Stimulated activated naive CD8-positive, alpha-beta T cell treated with anti-CD3 and anti-CD28 coated beads, Interleukin-15, Interleukin-2, amounts not matched to agents 100 ng/mL and 50 ng/mL, for 24 hours (primary cell): Measurements from ENCODE around the gene KIFC1.

Experiments
- H3K27ac Mint-ChIP-seq: one replicate; pipeline ENCODE4 v1.8.0; 2021; ENCODE audit warnings: mild to moderate bottlenecking, mixed read lengths
- H3K27me3 Mint-ChIP-seq: one replicate; pipeline ENCODE4 v1.8.0; 2021; ENCODE audit warnings: mixed read lengths
- H3K36me3 Mint-ChIP-seq: one replicate; pipeline ENCODE4 v1.8.0; 2021; ENCODE audit warnings: low read depth, mixed read lengths
- H3K4me1 Mint-ChIP-seq: one replicate; pipeline ENCODE4 v1.8.0; 2021; ENCODE audit warnings: low read depth, mixed read lengths
- H3K4me3 Mint-ChIP-seq: one replicate; pipeline ENCODE4 v1.8.0; 2021; ENCODE audit warnings: mild to moderate bottlenecking, mixed read lengths
- H3K9me3 Mint-ChIP-seq: one replicate; pipeline ENCODE4 v1.8.0; 2021; ENCODE audit warnings: mixed read lengths

KIFC1 gene

DNA sequence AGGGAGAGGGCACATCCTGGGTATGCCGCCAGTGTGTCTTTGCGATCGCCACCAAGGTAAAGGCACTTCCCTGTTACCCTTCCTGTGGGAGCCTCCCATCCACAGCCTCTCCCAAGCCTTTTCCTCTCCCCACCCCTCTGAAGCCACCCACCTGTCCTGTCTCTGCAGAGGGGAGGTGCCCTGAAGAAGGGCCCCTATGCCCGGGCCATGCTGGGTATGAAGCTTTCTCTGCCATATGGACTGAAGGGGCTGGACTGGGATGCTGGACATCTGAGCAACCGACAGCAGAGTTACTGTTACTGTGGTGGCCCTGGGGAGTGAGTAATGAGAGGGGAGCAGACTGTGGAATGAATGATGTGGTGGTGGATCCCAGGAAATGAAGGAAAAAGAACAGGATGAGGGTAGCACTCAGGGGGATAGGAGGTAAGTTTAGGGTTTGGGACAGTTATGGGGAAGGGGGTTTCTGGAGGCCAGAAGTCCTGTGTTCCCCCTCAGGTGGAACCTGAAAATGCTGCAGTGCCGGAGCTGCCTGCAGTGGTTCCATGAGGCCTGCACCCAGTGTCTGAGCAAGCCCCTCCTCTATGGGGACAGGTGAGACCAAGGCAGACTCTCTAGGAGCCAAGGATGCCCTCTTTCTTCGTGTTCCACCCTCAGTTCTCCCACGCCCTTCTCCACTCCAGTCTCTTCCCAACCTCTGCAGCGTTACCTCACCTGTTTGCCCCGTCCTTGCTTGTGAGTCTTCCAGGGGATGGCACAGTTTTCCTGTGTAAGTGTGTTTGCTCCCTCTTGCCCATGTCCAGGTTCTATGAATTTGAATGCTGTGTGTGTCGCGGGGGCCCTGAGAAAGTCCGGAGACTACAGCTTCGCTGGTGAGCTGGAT, 21.9 kb downstream of the KIFC1 start:
- H3K27me3 Mint-ChIP-seq: no peaks in the 10 kb centered on the region
- H3K9me3 Mint-ChIP-seq: no peaks in the 10 kb centered on the region
- H3K4me3 Mint-ChIP-seq: no peak overlapping the region
- peaks cover 70% of the 10 kb centered on the region for H3K4me1 Mint-ChIP-seq
- H3K27ac Mint-ChIP-seq: no peak overlapping the region
- H3K36me3 Mint-ChIP-seq: peaks cover 45% of the 10 kb centered on the region

- Mint-ChIP-seq H3K27ac (peak overlapping the region; percentile 10), H3K9me3 (no peaks in the 10 kb centered on the region), H3K36me3 (peaks cover 35% of the 10 kb centered on the region), H3K27me3 (no peaks in the 10 kb centered on the region), H3K4me3 (no peak overlapping the region), H3K4me1 (peaks cover 76% of the 10 kb centered on the region)
Measured at GRCh38 chr6:33414592-33415271, 23.1 kb downstream of the KIFC1 start.

GRCh38 chr6:33415831-33416230, 24.2 kb downstream of the KIFC1 start:
- peak overlapping the region; percentile 96 for H3K4me3 Mint-ChIP-seq
- H3K27ac Mint-ChIP-seq: peak overlapping the region; percentile 69
- H3K36me3 Mint-ChIP-seq: peaks cover 35% of the 10 kb centered on the region
- H3K9me3 Mint-ChIP-seq: no peaks in the 10 kb centered on the region
- no peaks in the 10 kb centered on the region for H3K27me3 Mint-ChIP-seq
- peaks cover 74% of the 10 kb centered on the region for H3K4me1 Mint-ChIP-seq

GRCh38 chr6:33416386-33417127, 24.9 kb downstream of the KIFC1 start:
- no peaks in the 10 kb centered on the region for H3K9me3 Mint-ChIP-seq
- peaks cover 35% of the 10 kb centered on the region for H3K36me3 Mint-ChIP-seq

DNA sequence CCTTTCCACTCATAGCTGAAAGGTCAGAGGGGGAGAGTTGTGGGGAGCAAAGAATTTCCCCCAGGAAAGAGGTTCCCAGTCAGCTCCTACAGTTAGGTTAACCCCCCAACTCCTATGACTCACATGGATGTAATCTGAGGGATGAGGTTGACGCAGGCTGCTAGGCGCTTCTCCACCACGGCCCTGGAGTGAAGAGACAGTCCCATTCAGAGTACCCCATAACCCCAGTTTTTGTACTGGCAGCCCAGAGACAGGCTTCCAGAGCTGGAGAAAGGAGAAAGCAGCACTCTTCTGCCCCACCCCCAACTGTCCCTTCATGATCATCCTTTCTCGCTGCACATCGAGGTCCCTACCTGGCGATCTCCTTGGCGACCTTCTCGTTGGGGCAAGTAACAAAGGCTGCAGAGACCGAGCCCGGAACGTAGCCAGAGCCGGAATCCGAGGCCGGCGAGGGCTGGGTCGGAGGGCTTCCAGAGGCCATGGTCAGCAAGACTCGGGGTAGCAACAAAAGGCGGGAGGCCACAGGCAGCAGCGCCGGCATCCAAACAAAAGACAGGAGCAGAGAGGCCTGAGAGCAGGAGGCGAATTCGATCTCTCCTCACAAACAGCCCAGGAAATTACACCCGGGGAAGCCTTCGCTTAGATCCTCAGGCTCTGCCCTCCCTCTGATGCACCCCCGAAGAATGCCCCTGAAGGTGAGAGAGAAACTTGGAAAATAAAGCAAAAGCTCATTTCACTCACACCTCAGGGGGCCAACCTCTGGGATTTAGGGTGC, 25.7 kb downstream of the KIFC1 start:
- Mint-ChIP-seq H3K4me1 (peaks cover 73% of the 10 kb centered on the region), H3K36me3 (peaks cover 33% of the 10 kb centered on the region), H3K27me3 (no peaks in the 10 kb centered on the region), H3K9me3 (no peaks in the 10 kb centered on the region), H3K27ac (peak overlapping the region; percentile 100), H3K4me3 (peak overlapping the region; percentile 96)

More at GRCh38 chr6:33416386-33417127, 24.9 kb downstream of the KIFC1 start:
- H3K4me3 Mint-ChIP-seq: peak overlapping the region; percentile 96
- H3K27ac Mint-ChIP-seq: peak overlapping the region; percentile 100
- peaks cover 77% of the 10 kb centered on the region for H3K4me1 Mint-ChIP-seq
- no peaks in the 10 kb centered on the region for H3K27me3 Mint-ChIP-seq

- Mint-ChIP-seq H3K4me3 (peak within 1 kb of the TSS; percentile 96), H3K4me1 (peaks cover 65% of the 10 kb centered on the region), H3K27me3 (no peaks in the 10 kb centered on the region)
Measured at GRCh38 chr6:33417903-33418689, 26.5 kb downstream of the KIFC1 start, which contains the start of gene CUTA. CUTA (minus strand) TSS chr6:33418107; CDS start chr6:33418000, 107 bp downstream.

DNA sequence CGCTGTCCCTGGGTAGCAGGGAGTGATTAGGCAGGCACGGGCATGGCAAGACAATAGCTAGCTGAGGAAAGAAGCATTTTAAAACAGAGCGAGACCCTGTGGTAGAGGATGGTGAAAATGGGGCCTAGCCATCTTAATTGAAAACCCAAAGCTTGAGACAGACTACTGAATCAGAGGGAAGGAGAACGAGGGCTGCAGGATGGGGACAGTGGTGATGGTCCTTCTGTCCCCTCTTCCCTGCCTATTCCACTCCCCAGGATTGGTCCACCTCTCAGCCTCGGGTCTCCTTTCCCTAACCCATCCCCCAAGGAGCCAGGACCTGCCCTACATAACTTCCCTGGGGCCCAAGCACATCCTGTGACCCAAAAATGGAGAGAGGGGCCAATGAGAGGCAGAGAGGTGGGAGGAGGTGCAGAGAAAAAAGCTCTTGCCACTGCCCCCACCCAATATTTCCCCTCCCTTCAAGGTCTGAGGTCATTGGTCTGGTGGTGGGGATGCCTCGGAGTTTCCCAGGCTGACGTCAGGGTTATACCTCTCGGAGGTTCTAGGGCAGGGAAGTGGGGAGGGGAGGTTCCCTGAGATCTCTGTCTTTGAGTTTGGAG, 27.2 kb downstream of the KIFC1 start:
- H3K36me3 Mint-ChIP-seq: peaks cover 23% of the 10 kb centered on the region
- peak overlapping the region; percentile 100 for H3K27ac Mint-ChIP-seq
- H3K4me1 Mint-ChIP-seq: peaks cover 64% of the 10 kb centered on the region
- no peaks in the 10 kb centered on the region for H3K9me3 Mint-ChIP-seq
- no peaks in the 10 kb centered on the region for H3K27me3 Mint-ChIP-seq
- H3K4me3 Mint-ChIP-seq: peak overlapping the region; percentile 96

More at GRCh38 chr6:33417903-33418689, 26.5 kb downstream of the KIFC1 start, which contains the start of gene CUTA:
- Mint-ChIP-seq H3K27ac (peak within 1 kb of the TSS; percentile 100), H3K9me3 (no peaks in the 10 kb centered on the region), H3K36me3 (peaks cover 29% of the 10 kb centered on the region)

DNA sequence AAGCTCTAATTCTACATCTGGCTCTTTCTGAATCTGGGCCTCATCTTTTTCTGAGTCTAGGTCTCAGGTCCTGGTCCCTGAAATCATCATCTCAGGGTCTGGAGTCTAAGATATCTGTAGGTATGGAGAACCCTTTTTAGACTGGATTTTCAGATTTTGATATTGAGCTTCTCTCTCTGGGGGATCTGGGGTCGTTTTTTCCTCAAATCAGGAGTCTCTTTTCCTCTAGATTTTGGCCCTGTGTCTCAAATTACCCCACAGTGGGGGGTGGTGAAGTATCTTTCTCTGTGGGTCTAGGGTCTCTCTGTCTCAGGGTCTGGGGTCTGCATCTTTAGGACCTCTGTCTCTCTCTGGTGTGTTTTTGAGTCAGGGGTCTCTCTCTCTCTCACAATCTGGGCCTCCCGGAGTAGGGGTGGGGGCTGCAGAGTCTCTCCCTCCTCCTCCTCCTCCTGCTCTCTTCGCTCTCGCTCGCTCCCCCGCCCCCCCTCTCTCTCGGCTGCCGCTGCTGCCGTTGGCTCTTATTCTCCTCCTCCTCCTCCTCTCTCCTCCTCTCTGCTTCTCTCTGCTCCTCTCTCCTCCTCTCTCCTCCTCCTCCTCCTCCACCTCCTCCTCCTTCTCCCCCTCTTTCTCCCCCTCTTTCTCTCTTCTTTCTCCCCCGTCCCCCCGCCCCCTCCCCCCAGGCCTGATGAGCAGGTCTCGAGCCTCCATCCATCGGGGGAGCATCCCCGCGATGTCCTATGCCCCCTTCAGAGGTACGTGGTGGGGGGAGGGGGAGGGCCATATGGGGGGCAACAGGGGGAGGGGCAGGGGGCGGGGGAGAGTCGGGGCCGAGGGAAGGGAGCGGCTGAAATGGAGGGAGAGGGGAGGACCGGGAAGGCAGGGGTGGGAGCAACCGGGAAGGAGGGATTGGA, 28.2 kb downstream of the KIFC1 start, which contains the start of gene SYNGAP1:
Gene SYNGAP1 (plus strand): TSS at position 486 of the 911 bp plus-strand sequence. CDS start 200 bp downstream, at position 686.
- H3K4me3 Mint-ChIP-seq: peak within 1 kb of the TSS; percentile 96
- H3K27ac Mint-ChIP-seq: peak within 1 kb of the TSS; percentile 100
- no peaks in the 10 kb centered on the region for H3K9me3 Mint-ChIP-seq
- H3K27me3 Mint-ChIP-seq: no peaks in the 10 kb centered on the region
- H3K36me3 Mint-ChIP-seq: peaks cover 22% of the 10 kb centered on the region
- peaks cover 66% of the 10 kb centered on the region for H3K4me1 Mint-ChIP-seq

GRCh38 chr6:33420491-33421343, 29.1 kb downstream of the KIFC1 start:
- H3K9me3 Mint-ChIP-seq: no peaks in the 10 kb centered on the region
- peaks cover 66% of the 10 kb centered on the region for H3K4me1 Mint-ChIP-seq
- peak overlapping the region; percentile 40 for H3K4me3 Mint-ChIP-seq
- H3K36me3 Mint-ChIP-seq: peaks cover 17% of the 10 kb centered on the region
- H3K27ac Mint-ChIP-seq: peak overlapping the region; percentile 57
- no peaks in the 10 kb centered on the region for H3K27me3 Mint-ChIP-seq

DNA sequence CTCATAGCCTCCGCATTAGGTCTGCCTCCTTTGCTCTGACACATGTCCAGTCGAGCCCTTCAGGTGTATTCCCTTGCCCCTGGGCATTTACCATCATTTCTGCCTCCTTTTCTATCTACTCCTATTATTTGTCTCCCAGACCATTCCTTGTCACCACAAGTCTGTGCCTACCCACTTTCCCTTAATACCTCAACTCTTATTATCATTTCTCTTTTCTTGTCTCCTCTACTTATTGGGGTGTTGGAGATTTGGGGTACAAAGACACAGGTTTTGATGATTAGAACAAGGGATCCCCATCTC, 29.7 kb downstream of the KIFC1 start:
- peaks cover 12% of the 10 kb centered on the region for H3K36me3 Mint-ChIP-seq
- H3K4me1 Mint-ChIP-seq: peaks cover 63% of the 10 kb centered on the region
- H3K4me3 Mint-ChIP-seq: peak overlapping the region; percentile 15
- H3K27ac Mint-ChIP-seq: peak overlapping the region; percentile 57
- no peaks in the 10 kb centered on the region for H3K9me3 Mint-ChIP-seq
- H3K27me3 Mint-ChIP-seq: no peaks in the 10 kb centered on the region

DNA sequence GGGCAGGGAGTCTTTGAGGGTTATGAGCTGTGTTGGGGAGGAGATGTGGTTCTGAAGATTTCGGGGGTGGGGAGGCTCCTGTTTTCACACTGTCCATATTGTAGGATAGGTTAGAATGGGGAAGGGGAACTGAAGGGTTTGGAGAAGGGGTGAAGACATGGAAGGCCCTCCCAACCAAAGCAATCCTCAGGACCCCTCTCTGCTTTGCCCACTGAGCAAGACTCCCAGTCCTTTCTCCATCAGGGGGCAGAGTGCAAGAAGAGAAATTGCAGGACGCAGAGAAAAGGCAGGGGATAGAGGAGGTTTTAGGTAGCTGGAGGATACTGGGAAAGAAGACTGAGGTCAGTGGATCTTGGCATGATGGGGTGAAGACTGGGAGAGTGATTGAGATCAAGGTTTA, 32.2 kb downstream of the KIFC1 start:
- H3K27me3 Mint-ChIP-seq: no peaks in the 10 kb centered on the region
- peaks cover 7% of the 10 kb centered on the region for H3K36me3 Mint-ChIP-seq
- no peaks in the 10 kb centered on the region for H3K9me3 Mint-ChIP-seq
- H3K27ac Mint-ChIP-seq: peak overlapping the region; percentile 92
- H3K4me3 Mint-ChIP-seq: peak overlapping the region; percentile 85
- H3K4me1 Mint-ChIP-seq: peaks cover 63% of the 10 kb centered on the region
